Natural killer cell treated with Interleukin-12 subunit alpha and Interleukin-12 subunit beta and Interleukin-15 and Interleukin-18, amount 100 ng/mL, for 72 hours (primary cell): Measurements from ENCODE around the gene PCSK6. TPM values are rescaled to one million over a fixed set of nuclear protein-coding genes. Genes with fewer than 3 reads are reported as not detected.

ENCODE experiments used
- ATAC-seq, 2 donors: fragments of 150-1000 bp; cut with Tn5 transposase in 1 of 2; sonication (Bioruptor Pico), chemical (Tn5 transposase) in 1 of 2; 2 replicates each; pipeline ENCODE4 v1.10.0; 2021
- DNase-seq: peaks from one replicate; pipeline ENCODE4 v3.0.0; 2022; ENCODE audit warnings: low spot score
- H3K27ac Mint-ChIP-seq, 2 donors: 1 replicate in 1 of 2; 2 replicates in 1 of 2; pipeline ENCODE4 v1.8.0; 2022; ENCODE audit warnings: mixed read lengths in 2 of 2, mild to moderate bottlenecking in 1 of 2, moderate library complexity in 1 of 2
- H3K27me3 Mint-ChIP-seq, 2 donors: 1 replicate in 1 of 2; 2 replicates in 1 of 2; pipeline ENCODE4 v1.8.0; 2022; ENCODE audit warnings: mixed read lengths in 2 of 2
- H3K36me3 Mint-ChIP-seq: one replicate; pipeline ENCODE4 v1.8.0; 2022; ENCODE audit warnings: mixed read lengths
- H3K4me1 Mint-ChIP-seq, 2 donors: 1 replicate in 1 of 2; 2 replicates in 1 of 2; pipeline ENCODE4 v1.8.0; 2022; ENCODE audit warnings: low read depth in 2 of 2, mixed read lengths in 2 of 2, mild to moderate bottlenecking in 1 of 2
- H3K4me3 Mint-ChIP-seq: one replicate; pipeline ENCODE4 v1.8.0; 2022; ENCODE audit warnings: mixed read lengths
- H3K9me3 Mint-ChIP-seq: 2 replicates; pipeline ENCODE4 v1.8.0; 2022; ENCODE audit warnings: mixed read lengths
- total RNA-seq, 2 donors: library from RNA; stranded (reverse); gene quantifications; one replicate each; pipeline ENCODE4 v1.2.3, GENCODE V29; 2022

The PCSK6 gene
- total RNA-seq, 2 donors from 2014 or later, result 0.95 TPM; not detected in 1

- ATAC-seq (peak in 1 of 2 donors; percentile 49), DNase-seq (peak; percentile 50)
- Mint-ChIP-seq H3K27me3 (no peaks in the 10 kb centered on the region), H3K36me3 (no peaks in the 10 kb centered on the region), H3K9me3 (no peaks in the 10 kb centered on the region), H3K4me1 (no peaks in the 10 kb centered on the region), H3K27ac (no peak overlapping the region), H3K4me3 (no peak overlapping the region)
Observed at GRCh38 chr15:101308604-101309435, 180.7 kb downstream of the PCSK6 start.

GRCh38 chr15:101307897-101308603 lies 181.5 kb downstream of the PCSK6 start:
- DNase-seq (peak; percentile 32), ATAC-seq (no peak)
- no peaks in the 10 kb centered on the region for H3K4me1 Mint-ChIP-seq
- no peak overlapping the region for H3K27ac Mint-ChIP-seq
- no peaks in the 10 kb centered on the region for H3K36me3 Mint-ChIP-seq
- H3K27me3 Mint-ChIP-seq, result no peaks in the 10 kb centered on the region
- H3K9me3 Mint-ChIP-seq, result no peaks in the 10 kb centered on the region
- no peak overlapping the region for H3K4me3 Mint-ChIP-seq

- Mint-ChIP-seq H3K27me3 (no peaks in the 10 kb centered on the region), H3K9me3 (no peaks in the 10 kb centered on the region), H3K27ac (no peak overlapping the region), H3K4me3 (no peak overlapping the region), H3K4me1 (no peaks in the 10 kb centered on the region), H3K36me3 (no peaks in the 10 kb centered on the region)
- peak; percentile 52 for DNase-seq
- ATAC-seq, result no peak
Observed at GRCh38 chr15:101307048-101307896, 182.2 kb downstream of the PCSK6 start.

- Mint-ChIP-seq H3K4me3 (no peak overlapping the region), H3K9me3 (no peaks in the 10 kb centered on the region), H3K36me3 (no peaks in the 10 kb centered on the region), H3K4me1 (peaks cover 0 to under 1% of the 10 kb centered on the region in 2 donors), H3K27ac (no peak overlapping the region), H3K27me3 (no peaks in the 10 kb centered on the region)
- DNase-seq, result peak; percentile 37
- no peak for ATAC-seq
Observed at GRCh38 chr15:101306341-101307047, 183.0 kb downstream of the PCSK6 start.

- Mint-ChIP-seq H3K27me3 (no peaks in the 10 kb centered on the region), H3K36me3 (no peaks in the 10 kb centered on the region), H3K9me3 (no peaks in the 10 kb centered on the region), H3K4me1 (peaks cover 0 to 4% of the 10 kb centered on the region in 2 donors), H3K4me3 (no peak overlapping the region), H3K27ac (no peak overlapping the region)
- ATAC-seq (no peak), DNase-seq (peak; percentile 13)
Observed at GRCh38 chr15:101305820-101306255, 183.7 kb downstream of the PCSK6 start.

- Mint-ChIP-seq H3K36me3 (no peaks in the 10 kb centered on the region), H3K27ac (no peak overlapping the region), H3K4me3 (no peak overlapping the region), H3K4me1 (peaks cover 0 to 4% of the 10 kb centered on the region in 2 donors), H3K27me3 (no peaks in the 10 kb centered on the region), H3K9me3 (no peaks in the 10 kb centered on the region)
- DNase-seq, result peak; percentile 12
- no peak for ATAC-seq
Observed at GRCh38 chr15:101303408-101303807, 186.1 kb downstream of the PCSK6 start.

GRCh38 chr15:101296418-101297405 lies 192.8 kb downstream of the PCSK6 start:
- Mint-ChIP-seq H3K27ac (peak overlapping the region; percentile 97 to 98), H3K4me1 (peaks cover 24 to 36% of the 10 kb centered on the region in 2 donors), H3K9me3 (no peaks in the 10 kb centered on the region), H3K36me3 (peaks cover 16% of the 10 kb centered on the region), H3K27me3 (no peaks in the 10 kb centered on the region), H3K4me3 (peak overlapping the region; percentile 98)
- ATAC-seq (no peak), DNase-seq (no peak)

- Mint-ChIP-seq H3K27me3 (no peaks in the 10 kb centered on the region), H3K4me3 (peak overlapping the region; percentile 98), H3K36me3 (peaks cover 16% of the 10 kb centered on the region), H3K4me1 (peaks cover 24 to 32% of the 10 kb centered on the region in 2 donors), H3K9me3 (no peaks in the 10 kb centered on the region), H3K27ac (peak overlapping the region; percentile 97 to 98)
- ATAC-seq (no peak), DNase-seq (no peak)
Observed at GRCh38 chr15:101295607-101296161, 193.8 kb downstream of the PCSK6 start.

GRCh38 chr15:101294731-101295606 lies 194.5 kb downstream of the PCSK6 start, which contains the start of gene SNRPA1:
Gene SNRPA1 (minus strand): TSS chr15:101295248. CDS start chr15:101295178, 70 bp downstream.
- Mint-ChIP-seq H3K4me1 (peaks cover 28 to 35% of the 10 kb centered on the region in 2 donors), H3K27ac (peak within 1 kb of the TSS; percentile 97 to 98), H3K9me3 (no peaks in the 10 kb centered on the region), H3K4me3 (peak within 1 kb of the TSS; percentile 98), H3K27me3 (no peaks in the 10 kb centered on the region), H3K36me3 (peaks cover 21% of the 10 kb centered on the region)
- ATAC-seq (peak; percentile 94 to 96), DNase-seq (peak; percentile 99)

- Mint-ChIP-seq H3K4me3 (peak overlapping the region; percentile 98), H3K36me3 (peaks cover 33% of the 10 kb centered on the region), H3K27me3 (no peaks in the 10 kb centered on the region), H3K27ac (peak overlapping the region; percentile 97 to 98), H3K9me3 (no peaks in the 10 kb centered on the region), H3K4me1 (peaks cover 39 to 46% of the 10 kb centered on the region in 2 donors)
- DNase-seq (no peak), ATAC-seq (no peak)
Observed at GRCh38 chr15:101293122-101293521, 196.4 kb downstream of the PCSK6 start.

GRCh38 chr15:101288905-101289513 lies 200.5 kb downstream of the PCSK6 start:
- Mint-ChIP-seq H3K27ac (peak overlapping the region in 1 of 2 donors; percentile 47), H3K36me3 (peaks cover 42% of the 10 kb centered on the region), H3K4me1 (peaks cover 25 to 34% of the 10 kb centered on the region in 2 donors), H3K9me3 (no peaks in the 10 kb centered on the region), H3K4me3 (no peak overlapping the region), H3K27me3 (no peaks in the 10 kb centered on the region)
- no peak for DNase-seq
- no peak for ATAC-seq
